Mononuclear cell (primary cell): ENCODE measurements around the gene PIP4K2A. TPM values are rescaled to one million over a fixed set of nuclear protein-coding genes. Genes with fewer than 3 reads are reported as not detected.

ENCODE experiments used
- H3K27me3 ChIP-seq: 2 replicates; pipeline ENCODE4 v1.6.0; 2011; ENCODE audit warnings: low read length, control low read depth; ENCODE audit not compliant: insufficient read depth
- H3K4me1 ChIP-seq: 2 replicates; pipeline ENCODE4 v1.5.1; 2011; ENCODE audit warnings: mild to moderate bottlenecking, low read length, control low read depth; ENCODE audit not compliant: insufficient read depth
- H3K4me3 ChIP-seq: 2 replicates; pipeline ENCODE4 v1.5.1; 2011; ENCODE audit warnings: mild to moderate bottlenecking, low read length, moderate library complexity
- H3K9me3 ChIP-seq: 2 replicates; pipeline ENCODE4 v1.5.1; 2011; ENCODE audit warnings: low read depth, mild to moderate bottlenecking, control low read depth, low read length
- total RNA-seq: library from RNA; depleted of rRNA; stranded (reverse); fragments of >200 nt; gene quantifications from one replicate; pipeline ENCODE4 v1.2.3, GENCODE V29; 2012

The PIP4K2A gene
- total RNA-seq, 1 donor: 126 TPM

- Histone ChIP-seq H3K4me3 (no peak overlapping the region), H3K9me3 (no peaks in the 10 kb centered on the region), H3K27me3 (no peaks in the 10 kb centered on the region), H3K4me1 (peaks cover 9% of the 10 kb centered on the region)
Measured at GRCh38 chr10:22589851-22590514, 124.4 kb downstream of the PIP4K2A start.

- Histone ChIP-seq H3K9me3 (no peaks in the 10 kb centered on the region), H3K4me3 (no peak overlapping the region), H3K4me1 (no peaks in the 10 kb centered on the region), H3K27me3 (no peaks in the 10 kb centered on the region)
Measured at GRCh38 chr10:22588462-22588861, 125.9 kb downstream of the PIP4K2A start.

- no peak overlapping the region for H3K4me3 ChIP-seq
- H3K27me3 ChIP-seq: no peaks in the 10 kb centered on the region
- no peaks in the 10 kb centered on the region for H3K9me3 ChIP-seq
- H3K4me1 ChIP-seq: peaks cover 14% of the 10 kb centered on the region
Measured at GRCh38 chr10:22583683-22584082, 130.7 kb downstream of the PIP4K2A start.

- no peaks in the 10 kb centered on the region for H3K27me3 ChIP-seq
- H3K4me1 ChIP-seq: peaks cover 14% of the 10 kb centered on the region
- no peaks in the 10 kb centered on the region for H3K9me3 ChIP-seq
Measured at GRCh38 chr10:22581461-22581860, 132.9 kb downstream of the PIP4K2A start.

GRCh38 chr10:22580711-22581110, 133.7 kb downstream of the PIP4K2A start:
- Histone ChIP-seq H3K4me1 (peaks cover 14% of the 10 kb centered on the region), H3K9me3 (no peaks in the 10 kb centered on the region), H3K4me3 (no peak overlapping the region), H3K27me3 (no peaks in the 10 kb centered on the region)

More at GRCh38 chr10:22581461-22581860, 132.9 kb downstream of the PIP4K2A start:
- H3K4me3 ChIP-seq: no peak overlapping the region

- Histone ChIP-seq H3K9me3 (no peaks in the 10 kb centered on the region), H3K27me3 (no peaks in the 10 kb centered on the region), H3K4me1 (peaks cover 14% of the 10 kb centered on the region), H3K4me3 (no peak overlapping the region)
Measured at GRCh38 chr10:22579826-22580225, 134.6 kb downstream of the PIP4K2A start.

GRCh38 chr10:22573820-22574569, 140.4 kb downstream of the PIP4K2A start:
- Histone ChIP-seq H3K4me1 (peaks cover 13% of the 10 kb centered on the region), H3K9me3 (no peaks in the 10 kb centered on the region), H3K27me3 (no peaks in the 10 kb centered on the region), H3K4me3 (no peak overlapping the region)

- Histone ChIP-seq H3K4me3 (no peak overlapping the region), H3K9me3 (no peaks in the 10 kb centered on the region), H3K27me3 (no peaks in the 10 kb centered on the region), H3K4me1 (peaks cover 13% of the 10 kb centered on the region)
Measured at GRCh38 chr10:22570733-22571430, 143.5 kb downstream of the PIP4K2A start.

GRCh38 chr10:22570234-22570633, 144.1 kb downstream of the PIP4K2A start:
- Histone ChIP-seq H3K4me1 (peaks cover 13% of the 10 kb centered on the region), H3K27me3 (no peaks in the 10 kb centered on the region), H3K9me3 (no peaks in the 10 kb centered on the region), H3K4me3 (no peak overlapping the region)

GRCh38 chr10:22568928-22569327, 145.4 kb downstream of the PIP4K2A start:
- no peaks in the 10 kb centered on the region for H3K27me3 ChIP-seq
- no peak overlapping the region for H3K4me3 ChIP-seq
- peaks cover 22% of the 10 kb centered on the region for H3K4me1 ChIP-seq
- H3K9me3 ChIP-seq: no peaks in the 10 kb centered on the region

GRCh38 chr10:22564060-22564459, 150.3 kb downstream of the PIP4K2A start:
- no peaks in the 10 kb centered on the region for H3K27me3 ChIP-seq
- no peak overlapping the region for H3K4me3 ChIP-seq
- peaks cover 10% of the 10 kb centered on the region for H3K4me1 ChIP-seq
- no peaks in the 10 kb centered on the region for H3K9me3 ChIP-seq

GRCh38 chr10:22561909-22562308, 152.5 kb downstream of the PIP4K2A start:
- peaks cover 10% of the 10 kb centered on the region for H3K4me1 ChIP-seq
- no peaks in the 10 kb centered on the region for H3K9me3 ChIP-seq
- no peak overlapping the region for H3K4me3 ChIP-seq
- no peaks in the 10 kb centered on the region for H3K27me3 ChIP-seq

GRCh38 chr10:22560913-22561239, 153.5 kb downstream of the PIP4K2A start:
- Histone ChIP-seq H3K4me1 (peaks cover 10% of the 10 kb centered on the region), H3K9me3 (no peaks in the 10 kb centered on the region), H3K4me3 (no peak overlapping the region), H3K27me3 (no peaks in the 10 kb centered on the region)

- Histone ChIP-seq H3K4me1 (peaks cover 10% of the 10 kb centered on the region), H3K9me3 (no peaks in the 10 kb centered on the region), H3K4me3 (no peak overlapping the region), H3K27me3 (no peaks in the 10 kb centered on the region)
Measured at GRCh38 chr10:22560096-22560912, 154.1 kb downstream of the PIP4K2A start.

- Histone ChIP-seq H3K4me3 (no peak overlapping the region), H3K27me3 (no peaks in the 10 kb centered on the region), H3K9me3 (no peaks in the 10 kb centered on the region), H3K4me1 (no peaks in the 10 kb centered on the region)
Measured at GRCh38 chr10:22557321-22557720, 157.1 kb downstream of the PIP4K2A start.
